K562 (cell line): Measurements from ENCODE around the gene TXNIP. TPM values are rescaled to one million over a fixed set of nuclear protein-coding genes. Genes with fewer than 3 reads are reported as not detected.

ENCODE experiments used
- ATAC-seq: fragments of 200-7000 bp; cut with Tn5 transposase; 3 replicates; pipeline ENCODE4 v1.9.1; 2020; ENCODE audit warnings: moderate library complexity
- BruUV-seq: library from RNA; stranded (reverse); fragments of 400-500 nt; replicated peaks from 2 replicates; lab custom pipeline; 2021; lab: Mats Ljungman, UMichigan
- CTCF ChIA-PET: fragments of 300-600 bp; formaldehyde crosslinking; extraction: SDS; loops from one replicate; lab custom pipeline; 2021; ENCODE audit warnings: low intra/inter-chr PET ratio; lab: Yijun Ruan, JAX
- POLR2A ChIA-PET: fragments of 300-600, 350-650 bp; sonication (Branson Sonifier 250); formaldehyde crosslinking; extraction: SDS; loops from one replicate; lab custom pipeline; 2021; ENCODE audit warnings: antibody characterized with exemption, inconsistent platforms; lab: Yijun Ruan, JAX
- DNase-seq, 4 experiments: peaks; one replicate each; pipeline versions ENCODE4 v3.0.0 to v3.0.0-alpha.2; 2011 to 2018; ENCODE audit warnings: low spot score in 3 of 4, mixed read lengths in 3 of 4; ENCODE audit errors: extremely low read depth in 1 of 4
- FAIRE-seq: peaks from 2 replicates; lab custom pipeline; 2011; peaks lifted over from hg19 to GRCh38; lab: Jason Lieb, UNC
- H2AFZ ChIP-seq: 2 replicates; pipeline ENCODE4 v1.6.0; 2011; ENCODE audit warnings: low read depth, low read length, control low read depth, inconsistent platforms
- H3K27ac ChIP-seq: fragments of 200-600 bp; 3 replicates; pipeline ENCODE4 v1.8.0; 2011; ENCODE audit warnings: low read depth, mild to moderate bottlenecking, control low read depth, inconsistent platforms, low read length, moderate library complexity, mixed read lengths; ENCODE audit errors: extremely low read depth
- H3K27me3 ChIP-seq, 2 experiments: fragments of 300-600 bp in 1 of 2; 2 replicates in 1 of 2; 3 replicates in 1 of 2; pipeline versions ENCODE4 v1.6.0 to v1.8.0; 2011; ENCODE audit warnings: inconsistent platforms in 2 of 2, low read length in 2 of 2, mild to moderate bottlenecking in 1 of 2, mixed read lengths in 1 of 2, moderate library complexity in 1 of 2; ENCODE audit not compliant: control insufficient read depth in 2 of 2, insufficient read depth in 2 of 2
- H3K36me3 ChIP-seq: fragments of 300-600 bp; 3 replicates; pipeline ENCODE4 v1.8.0; 2011; ENCODE audit warnings: mild to moderate bottlenecking, low read length, inconsistent platforms; ENCODE audit not compliant: control insufficient read depth, insufficient read depth
- H3K4me1 ChIP-seq, 2 experiments: fragments of 200-600 bp in 1 of 2; replicated peaks in 1 of 2; 2 replicates in 1 of 2; 3 replicates in 1 of 2; pipeline versions ENCODE4 v1.5.1 to v1.8.0; 2011; ENCODE audit warnings: inconsistent platforms in 2 of 2, low read length in 2 of 2, mild to moderate bottlenecking in 1 of 2, mixed read lengths in 1 of 2, moderate library complexity in 1 of 2; ENCODE audit not compliant: control insufficient read depth in 2 of 2, insufficient read depth in 2 of 2
- H3K4me2 ChIP-seq: 2 replicates; pipeline ENCODE4 v1.6.1; 2011; ENCODE audit warnings: low read length, control low read depth, inconsistent platforms, mixed read lengths; ENCODE audit not compliant: insufficient read depth
- H3K4me3 ChIP-seq: fragments of 200-600 bp; sonication (generic), shearing (Covaris generic); 2 replicates; pipeline ENCODE4 v1.5.1; 2016; ENCODE audit warnings: control low read depth, inconsistent platforms
- H3K79me2 ChIP-seq: fragments of 200-600 bp; 3 replicates; pipeline ENCODE4 v1.8.0; 2011; ENCODE audit warnings: low read length, inconsistent platforms; ENCODE audit not compliant: control insufficient read depth, insufficient read depth
- H3K9ac ChIP-seq, 2 experiments: 2 replicates each; pipeline versions ENCODE4 v1.6.0 to v1.6.1; 2011; ENCODE audit warnings: low read depth in 2 of 2, low read length in 2 of 2, control low read depth in 1 of 2, inconsistent platforms in 1 of 2, mild to moderate bottlenecking in 1 of 2, mixed read lengths in 1 of 2; ENCODE audit not compliant: insufficient read depth in 1 of 2
- H3K9me1 ChIP-seq: one replicate; pipeline ENCODE4 v1.6.0; 2011; ENCODE audit warnings: inconsistent platforms, mild to moderate bottlenecking, low read length, moderate library complexity; ENCODE audit not compliant: control insufficient read depth, insufficient read depth
- H3K9me3 ChIP-seq: replicated peaks from 2 replicates; pipeline ENCODE4 v1.5.1; 2011; ENCODE audit warnings: low read depth, low read length, inconsistent platforms; ENCODE audit not compliant: control insufficient read depth, insufficient read depth
- H4K20me1 ChIP-seq: replicated peaks from 2 replicates; pipeline ENCODE4 v1.6.1; 2011; ENCODE audit warnings: low read length, inconsistent platforms, mixed read lengths; ENCODE audit not compliant: control insufficient read depth, insufficient read depth
- CC2D1A ChIP-seq: fragments of 450-650 bp; IDR thresholded peaks from 2 replicates; pipeline ENCODE4 v1.6.1; 2017; ENCODE audit warnings: mild to moderate bottlenecking
- GATAD2A ChIP-seq: fragments of 450-650 bp; IDR thresholded peaks from 2 replicates; pipeline ENCODE4 v1.6.1; 2017
- PHTF2 ChIP-seq: fragments of 250-450 bp; sonication (Bioruptor Pico); IDR thresholded peaks from 2 replicates; pipeline ENCODE4 v1.5.0; 2021; ENCODE audit warnings: mild to moderate bottlenecking
- SIN3A ChIP-seq, 2 experiments: fragments of 150-350 bp in 1 of 2; IDR thresholded peaks; 2 replicates each; pipeline ENCODE4 v1.6.1; 2011 to 2016; ENCODE audit warnings: borderline replicate concordance in 2 of 2, low read depth in 2 of 2, low read length in 2 of 2, mild to moderate bottlenecking in 2 of 2, moderate library complexity in 2 of 2; ENCODE audit not compliant: control insufficient read depth in 1 of 2
- SPI1 ChIP-seq: IDR thresholded peaks from 2 replicates; pipeline ENCODE4 v1.6.1; 2011; ENCODE audit warnings: low read depth, low read length, control low read depth, borderline replicate concordance
- TBP ChIP-seq: optimal IDR thresholded peaks from 2 replicates; pipeline ENCODE3; 2011; ENCODE audit warnings: low read depth, low read length, improper control_type of control experiment
- U2AF2 ChIP-seq: fragments of 200-400 bp; formaldehyde crosslinking; optimal IDR thresholded peaks from 2 replicates; pipeline ENCODE3; 2017; ENCODE audit warnings: low read depth, mild to moderate bottlenecking, low read length
- whole genome bisulfite sequencing: fragments of 100-300 bp; shearing (Covaris generic); methylation state at CpG from one replicate; pipeline ENCODE4 v1.1.6; 2016; ENCODE audit warnings: low coverage, mixed read lengths; ENCODE audit not compliant: insufficient coverage; ENCODE audit errors: missing lambda C conversion rate; 5-methylcytosine and 5-hydroxymethylcytosine counted together
- in situ Hi-C: fragments of 300-500 bp; cut with MboI; formaldehyde crosslinking; loops from 4 replicates; pipeline ENCODE4 v1.15.0; 2018; ENCODE audit warnings: inconsistent platforms, mixed read lengths
- intact Hi-C: fragments of 100-400 bp; cut with micrococcal nuclease; formaldehyde crosslinking; loops from 2 replicates; pipeline ENCODE4 v1.14.2; 2022
- polyA plus RNA-seq, 8 experiments: library from polyadenylated mRNA; depleted of rRNA in 4 of 8; stranded (reverse) in 5 of 8; unstranded in 3 of 8; fragments of >200 nt; fragmentation: Nextera tagmentation in 2 of 8; fragmentation: Illumina TruSeq in 1 of 8; extraction: Ambion mirVana in 2 of 8; extraction: Trizol in 1 of 8; gene quantifications; 2 replicates each; pipeline versions ENCODE4 v1.2.1 to v1.2.3, GENCODE V29; 2011 to 2014; ENCODE audit warnings: inconsistent platforms in 1 of 8, missing spikeins in 1 of 8
- total RNA-seq, 7 experiments: library from RNA; depleted of rRNA in 6 of 7; stranded (reverse); fragments of >200 nt in 6 of 7; fragmentation: Illumina TruSeq in 2 of 7; extraction: Trizol in 2 of 7; gene quantifications; 2 replicates each; pipeline versions ENCODE4 v1.2.1 to v1.2.3, GENCODE V29; 2011 to 2021; ENCODE audit warnings: low replicate concordance in 1 of 7
- TF ChIP-seq, protein P1 (sequence below): fragments of 450-650 bp; IDR thresholded peaks from 2 replicates; pipeline ENCODE4 v1.7.0; 2016; ENCODE audit warnings: borderline replicate concordance
- TF ChIP-seq, protein P2 (sequence below): fragments of 200-800 bp; sonication (Bioruptor generic); IDR thresholded peaks from 2 replicates; pipeline ENCODE4 v1.6.1; 2017; ENCODE audit warnings: missing genetic modification characterization, missing compliant biosample characterization

The TXNIP gene
- total and polyA plus RNA-seq, 9 of the 15 experiments (the other 6 are each of a cell fraction or from before 2014, with no cell fraction given) = 120 to 499 (median 257) TPM

DNA sequence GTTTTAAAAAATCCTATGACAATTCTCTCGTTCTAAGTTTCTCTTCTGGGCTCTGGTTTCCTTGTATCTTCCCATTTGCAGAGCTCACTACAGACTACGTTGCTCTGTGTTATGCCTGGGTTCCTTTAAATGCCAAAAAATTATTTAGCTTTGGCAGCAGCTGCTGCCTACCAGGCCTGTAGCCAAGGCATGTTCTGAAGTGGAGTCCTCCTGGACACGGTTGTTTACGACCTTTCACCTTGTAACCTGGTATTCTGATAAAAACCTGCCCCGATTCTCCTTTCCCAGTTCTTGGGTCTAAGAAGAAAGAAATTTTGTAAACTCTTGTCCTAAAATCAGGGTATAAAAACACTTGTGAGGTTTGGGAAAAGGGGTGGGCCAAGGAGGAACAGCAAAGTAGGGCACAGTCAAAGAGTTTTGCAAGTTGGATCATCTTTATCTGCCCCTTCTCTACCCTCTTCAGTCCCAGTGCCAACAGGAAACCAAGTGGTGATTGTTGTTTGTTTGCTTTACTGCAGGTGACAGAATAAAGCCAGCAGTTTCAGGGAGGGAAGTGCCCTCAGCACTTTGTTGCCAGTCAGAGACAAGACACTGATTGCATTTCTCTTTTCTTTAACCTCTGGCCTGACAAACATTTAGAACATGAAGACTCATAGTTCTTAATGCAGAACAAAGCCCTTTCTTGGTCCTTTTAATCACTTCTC, 3.1 kb upstream of the TXNIP start:
- TF ChIP-seq TBP = no peak
- 0 out of 2 replicates have a peak, but pooled peaks have one; percentile 5 for TF ChIP-seq SPI1
- no peak for TF ChIP-seq U2AF2
- H3K27ac ChIP-seq = no peak overlapping the region
- CTCF ChIA-PET = no interaction called here
- peak overlapping the region; percentile 39 to 57; a peak in 2 of 4 replicates for H3K9ac ChIP-seq
- 19% methylated on average over 5 of the region's 5 CpGs for WGBS
- no peaks in the 10 kb centered on the region for H3K9me3 ChIP-seq
- H3K27me3 ChIP-seq = no peaks in the 10 kb centered on the region
- intact Hi-C loops (no loop called here), in situ Hi-C loops (no loop called here)
- H3K4me2 ChIP-seq = no peak overlapping the region
- H2AFZ ChIP-seq = peak overlapping the region; percentile 21
- H3K4me3 ChIP-seq = no peak overlapping the region
- H4K20me1 ChIP-seq = peaks cover 18% of the 10 kb centered on the region
- H3K36me3 ChIP-seq = peaks cover 16% of the 10 kb centered on the region
- no peak for FAIRE-seq
- H3K9me1 ChIP-seq = no peaks in the 10 kb centered on the region
- no peak for DNase-seq
- ATAC-seq = no peak
- no TSS peak for BruUV-seq
- H3K4me1 ChIP-seq = peaks cover 14 to 27% of the 10 kb centered on the region in 2 experiments; a peak in 3 of 5 replicates
- POLR2A ChIA-PET = interaction anchor here (14.0 kb wide), 1 partner anchor 17 kb away, joined by 320 read pairs; no protein-coding TSS in a partner anchor
- peaks cover 40% of the 10 kb centered on the region for H3K79me2 ChIP-seq

- peak overlapping the region in 1 of 2 experiments; percentile 100; a peak in 2 of 4 replicates for H3K9ac ChIP-seq
- FAIRE-seq (no peak), DNase-seq (no peak), ATAC-seq (no peak)
- no peaks in the 10 kb centered on the region for H3K9me3 ChIP-seq
- peak overlapping the region; percentile 97 for H3K4me2 ChIP-seq
- H3K9me1 ChIP-seq = peaks cover 3% of the 10 kb centered on the region
- peak overlapping the region; percentile 85 for H3K4me3 ChIP-seq
- H3K79me2 ChIP-seq = peaks cover 58% of the 10 kb centered on the region
- TF ChIP-seq, protein P1, sequence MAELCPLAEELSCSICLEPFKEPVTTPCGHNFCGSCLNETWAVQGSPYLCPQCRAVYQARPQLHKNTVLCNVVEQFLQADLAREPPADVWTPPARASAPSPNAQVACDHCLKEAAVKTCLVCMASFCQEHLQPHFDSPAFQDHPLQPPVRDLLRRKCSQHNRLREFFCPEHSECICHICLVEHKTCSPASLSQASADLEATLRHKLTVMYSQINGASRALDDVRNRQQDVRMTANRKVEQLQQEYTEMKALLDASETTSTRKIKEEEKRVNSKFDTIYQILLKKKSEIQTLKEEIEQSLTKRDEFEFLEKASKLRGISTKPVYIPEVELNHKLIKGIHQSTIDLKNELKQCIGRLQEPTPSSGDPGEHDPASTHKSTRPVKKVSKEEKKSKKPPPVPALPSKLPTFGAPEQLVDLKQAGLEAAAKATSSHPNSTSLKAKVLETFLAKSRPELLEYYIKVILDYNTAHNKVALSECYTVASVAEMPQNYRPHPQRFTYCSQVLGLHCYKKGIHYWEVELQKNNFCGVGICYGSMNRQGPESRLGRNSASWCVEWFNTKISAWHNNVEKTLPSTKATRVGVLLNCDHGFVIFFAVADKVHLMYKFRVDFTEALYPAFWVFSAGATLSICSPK = no peak
- TF ChIP-seq GATAD2A (0 out of 2 replicates have a peak, but pooled peaks have one; percentile 2), CC2D1A (no peak), PHTF2 (CRISPR knock-in tag) (no peak), SIN3A (IDR thresholded peaks at IDR 0.05; ENCODE audit: borderline replicate concordance in 2 of 2, control insufficient read depth in 1 of 2, low read depth in 2 of 2, low read length in 2 of 2) (0 out of 4 replicates have a peak, but pooled peaks of 1 of the 2 experiments have one; percentile 13)
- TF ChIP-seq, protein P2, sequence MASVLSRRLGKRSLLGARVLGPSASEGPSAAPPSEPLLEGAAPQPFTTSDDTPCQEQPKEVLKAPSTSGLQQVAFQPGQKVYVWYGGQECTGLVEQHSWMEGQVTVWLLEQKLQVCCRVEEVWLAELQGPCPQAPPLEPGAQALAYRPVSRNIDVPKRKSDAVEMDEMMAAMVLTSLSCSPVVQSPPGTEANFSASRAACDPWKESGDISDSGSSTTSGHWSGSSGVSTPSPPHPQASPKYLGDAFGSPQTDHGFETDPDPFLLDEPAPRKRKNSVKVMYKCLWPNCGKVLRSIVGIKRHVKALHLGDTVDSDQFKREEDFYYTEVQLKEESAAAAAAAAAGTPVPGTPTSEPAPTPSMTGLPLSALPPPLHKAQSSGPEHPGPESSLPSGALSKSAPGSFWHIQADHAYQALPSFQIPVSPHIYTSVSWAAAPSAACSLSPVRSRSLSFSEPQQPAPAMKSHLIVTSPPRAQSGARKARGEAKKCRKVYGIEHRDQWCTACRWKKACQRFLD (CRISPR knock-in tag) = peak; percentile 51; the same call in 1 of the 2 replicates
- H2AFZ ChIP-seq = peak overlapping the region; percentile 81; the same call in 1 of the 2 replicates
- intact Hi-C loops = no loop called here
- BruUV-seq = no TSS peak
- H3K27ac ChIP-seq = peak overlapping the region; percentile 99
- peaks cover 36% of the 10 kb centered on the region for H4K20me1 ChIP-seq
- H3K4me1 ChIP-seq = peaks cover 14 to 26% of the 10 kb centered on the region in 2 experiments; a peak in 3 of 5 replicates
- H3K27me3 ChIP-seq = no peaks in the 10 kb centered on the region
- 7% methylated on average over 3 of the region's 3 CpGs for WGBS
- ChIA-PET POLR2A (interaction anchor here (1.0 to 14.0 kb wide), 5 partner anchors 9 to 70 kb away, joined by 3 to 320 read pairs (median 8); partner anchors contain the start of gene RBM8A), CTCF (no interaction called here)
- peaks cover 34% of the 10 kb centered on the region for H3K36me3 ChIP-seq
- in situ Hi-C loops = no loop called here
These were observed 1.3 kb upstream of the TXNIP start for GRCh38 chr1:145997718-145998023.
